LNCaP clone FGC (cell line): Measurements from ENCODE around the gene AGTPBP1.
A peak's percentile ranks its signal among the peaks of the same experiment; 100 is the strongest.

Experiments
- DNase-seq: peaks from one replicate; pipeline ENCODE4 v3.0.0-alpha.2; 2011; ENCODE audit warnings: low read depth
- H3K4me3 ChIP-seq: 2 replicates; pipeline ENCODE4 v1.5.1; 2011; ENCODE audit warnings: mild to moderate bottlenecking, low read depth, low read length, control low read depth
- TF ChIP-seq, protein P1 (sequence below): IDR thresholded peaks from 2 replicates; pipeline ENCODE4 v1.5.1; 2012; ENCODE audit warnings: mild to moderate bottlenecking; ENCODE audit not compliant: control insufficient read depth, insufficient read depth; ENCODE audit errors: extremely low read depth

Gene AGTPBP1

DNA sequence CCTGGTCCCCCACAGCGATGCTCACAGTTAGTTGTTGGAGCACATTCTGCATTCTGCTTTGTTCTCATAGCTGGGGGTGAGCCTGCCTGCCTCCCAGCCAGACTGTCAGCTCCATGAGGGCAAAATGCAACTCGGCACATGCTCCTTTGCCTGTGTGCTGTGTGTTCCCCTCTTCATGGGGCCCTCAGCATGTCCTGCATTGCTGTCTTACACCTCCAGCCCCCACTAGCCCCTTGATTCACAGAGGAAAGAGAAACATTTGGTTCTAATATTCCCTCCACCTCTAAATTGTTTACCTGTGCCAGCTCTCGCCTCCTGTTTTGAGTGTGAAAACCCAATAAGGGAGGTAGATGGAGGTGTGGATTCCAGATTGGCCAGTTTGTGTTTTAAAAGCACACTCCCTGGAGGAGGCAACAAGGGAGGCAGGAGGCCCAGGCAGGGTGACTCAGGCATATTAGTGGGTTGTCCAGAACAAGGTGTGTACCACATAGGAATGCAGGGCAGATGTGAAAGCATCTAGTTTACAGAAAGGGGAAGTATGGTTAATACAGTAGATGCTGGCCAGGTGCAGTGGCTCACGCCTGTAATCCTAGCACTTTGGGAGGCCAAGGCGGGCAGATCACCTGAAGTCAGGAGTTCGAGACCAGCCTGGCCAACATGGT is 224.6 kb downstream of the AGTPBP1 start:
- DNase-seq, result no peak
- TF ChIP-seq, protein P1, sequence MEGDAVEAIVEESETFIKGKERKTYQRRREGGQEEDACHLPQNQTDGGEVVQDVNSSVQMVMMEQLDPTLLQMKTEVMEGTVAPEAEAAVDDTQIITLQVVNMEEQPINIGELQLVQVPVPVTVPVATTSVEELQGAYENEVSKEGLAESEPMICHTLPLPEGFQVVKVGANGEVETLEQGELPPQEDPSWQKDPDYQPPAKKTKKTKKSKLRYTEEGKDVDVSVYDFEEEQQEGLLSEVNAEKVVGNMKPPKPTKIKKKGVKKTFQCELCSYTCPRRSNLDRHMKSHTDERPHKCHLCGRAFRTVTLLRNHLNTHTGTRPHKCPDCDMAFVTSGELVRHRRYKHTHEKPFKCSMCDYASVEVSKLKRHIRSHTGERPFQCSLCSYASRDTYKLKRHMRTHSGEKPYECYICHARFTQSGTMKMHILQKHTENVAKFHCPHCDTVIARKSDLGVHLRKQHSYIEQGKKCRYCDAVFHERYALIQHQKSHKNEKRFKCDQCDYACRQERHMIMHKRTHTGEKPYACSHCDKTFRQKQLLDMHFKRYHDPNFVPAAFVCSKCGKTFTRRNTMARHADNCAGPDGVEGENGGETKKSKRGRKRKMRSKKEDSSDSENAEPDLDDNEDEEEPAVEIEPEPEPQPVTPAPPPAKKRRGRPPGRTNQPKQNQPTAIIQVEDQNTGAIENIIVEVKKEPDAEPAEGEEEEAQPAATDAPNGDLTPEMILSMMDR, result no peak
- H3K4me3 ChIP-seq, result no peak overlapping the region

DNA sequence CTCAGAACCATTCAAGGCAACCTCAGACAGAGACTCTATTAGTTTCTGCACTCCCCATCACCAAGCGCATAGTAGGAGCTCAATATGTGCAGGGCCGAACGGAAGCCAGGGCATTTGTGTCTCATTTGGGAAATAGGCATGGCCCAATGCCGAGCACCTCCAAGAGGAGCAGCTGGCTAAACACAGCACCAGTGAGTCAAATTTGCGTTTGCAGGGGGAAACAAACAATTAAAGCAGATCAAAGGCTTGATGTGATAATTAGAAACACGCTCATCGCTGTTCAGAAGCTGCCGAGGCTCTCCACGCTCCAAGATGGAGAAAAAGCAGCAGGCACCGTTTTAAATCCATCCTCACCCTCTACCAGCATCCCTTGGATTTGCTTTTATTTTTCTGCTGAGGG is 225.3 kb downstream of the AGTPBP1 start:
- no peak for DNase-seq
- H3K4me3 ChIP-seq, result no peak overlapping the region
- TF ChIP-seq, protein P1, result no peak

- DNase-seq, result no peak
- no peak overlapping the region for H3K4me3 ChIP-seq
- TF ChIP-seq, protein P1, result no peak
Observed at GRCh38 chr9:85515021-85515420, 226.7 kb downstream of the AGTPBP1 start.

DNA sequence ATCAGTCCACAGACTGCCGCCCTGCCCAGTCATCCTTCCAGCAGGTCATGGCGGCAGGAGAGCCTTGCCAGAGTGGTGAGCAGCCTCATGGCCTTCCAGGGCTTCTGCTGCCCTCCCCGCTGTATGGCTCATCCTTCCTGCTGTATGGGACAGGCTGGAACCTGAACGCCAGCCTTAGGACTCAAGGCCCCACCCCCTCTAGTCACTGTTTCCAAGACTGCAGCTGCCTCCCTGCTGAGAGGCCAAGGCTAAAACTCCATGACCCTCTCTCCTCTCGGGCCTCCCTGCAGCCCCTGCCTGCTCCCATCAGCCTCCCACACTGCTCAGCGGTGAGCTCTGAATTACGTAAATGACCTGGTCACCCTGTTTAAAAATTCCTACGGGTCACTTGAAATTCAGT is 227.5 kb downstream of the AGTPBP1 start:
- TF ChIP-seq, protein P1, result no peak
- H3K4me3 ChIP-seq, result no peak overlapping the region

GRCh38 chr9:85511746-85512145 is 230.0 kb downstream of the AGTPBP1 start:
- TF ChIP-seq, protein P1, result no peak
- no peak for DNase-seq
- no peak overlapping the region for H3K4me3 ChIP-seq

More for the DNA sequence above, 227.5 kb downstream of the AGTPBP1 start:
- no peak for DNase-seq

DNA sequence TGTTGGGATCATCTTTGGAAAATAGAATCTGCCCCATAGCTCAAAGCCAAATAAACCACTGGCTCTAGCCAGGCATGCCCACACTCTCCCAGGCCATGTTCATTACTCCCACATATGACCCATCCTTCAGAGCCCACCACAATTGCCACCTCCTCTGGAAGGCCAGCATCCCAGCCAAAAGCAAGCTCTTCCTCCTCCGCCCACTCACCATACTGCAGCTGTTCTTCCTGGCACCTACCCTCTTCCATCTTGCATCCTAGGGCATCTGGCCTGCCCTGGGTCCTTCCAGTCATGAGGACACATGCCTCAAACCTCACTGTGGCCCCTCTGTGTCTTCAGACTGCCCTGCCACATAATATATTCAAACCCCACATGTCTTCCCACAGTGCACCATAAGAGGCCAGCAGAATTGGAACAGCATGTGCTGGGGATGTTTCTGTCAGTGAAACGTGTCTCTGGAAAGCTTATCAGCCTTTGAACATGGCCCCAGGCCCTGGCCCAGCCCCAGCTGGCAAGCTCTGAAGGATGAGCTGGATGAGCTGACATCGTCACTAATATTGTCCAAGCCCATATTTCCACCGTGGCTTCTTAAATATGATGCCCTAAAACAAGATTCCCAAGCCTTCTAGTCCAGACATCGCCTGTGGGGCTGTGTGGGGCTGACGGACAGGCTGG is 230.8 kb downstream of the AGTPBP1 start:
- peak; percentile 25 for DNase-seq

More for the DNA sequence above, 230.8 kb downstream of the AGTPBP1 start:
- TF ChIP-seq, protein P1, result no peak
- no peak overlapping the region for H3K4me3 ChIP-seq
